ENCODE results near the gene ANKRD28. TPM values are rescaled to one million over a fixed set of nuclear protein-coding genes. Genes with fewer than 3 reads are reported as not detected.

The ANKRD28 gene
- total and polyA plus RNA-seq, 9 of the 15 experiments (the other 6 are each of a cell fraction or from before 2014, with no cell fraction given) = 11.7 to 66.0 (median 36.7) TPM

- TF ChIP-seq VEZF1 (CRISPR knock-in tag; IDR thresholded peaks at IDR 0.05) (no peak), FIP1L1 (IDR thresholded peaks at IDR 0.05; ENCODE audit: low read depth, low read length, poor library complexity, severe bottlenecking) (no peak), SNAPC5 (CRISPR knock-in tag; IDR thresholded peaks at IDR 0.05) (no peak), THRA (IDR thresholded peaks at IDR 0.05) (no peak), HOMEZ (CRISPR knock-in tag; IDR thresholded peaks at IDR 0.05) (no peak), PRPF4 (IDR thresholded peaks at IDR 0.05; ENCODE audit: insufficient read depth, low read depth, low read length, poor library complexity, severe bottlenecking) (no peak), KLF6 (CRISPR knock-in tag; IDR thresholded peaks at IDR 0.05; ENCODE audit: borderline replicate concordance) (no peak), POLR2G (IDR thresholded peaks at IDR 0.05; ENCODE audit: low read depth, low read length) (no peak), CHAMP1 (IDR thresholded peaks at IDR 0.05) (no peak), ID3 (CRISPR knock-in tag; IDR thresholded peaks at IDR 0.05) (no peak), ID3 (tag; IDR thresholded peaks at IDR 0.05) (no peak), MEF2A (IDR thresholded peaks at IDR 0.05; ENCODE audit: control insufficient read depth, low read depth, low read length) (peak; percentile 51; the same call in 1 of the 2 replicates), SMAD4 (CRISPR knock-in tag; conservative IDR thresholded peaks at IDR 0.05) (no peak)
These were observed 115.1 kb downstream of the ANKRD28 start (continued) for GRCh38 chr3:15682561-15683185.

All from K562 (cell line).